HEK293 (cell line): ENCODE results near the gene STARD3.

Experiments used
- CTCF ChIA-PET: fragments of 350-600 bp; formaldehyde crosslinking; extraction: SDS; loops from one replicate; lab custom pipeline; 2021; ENCODE audit warnings: antibody characterized with exemption; lab: Yijun Ruan, JAX
- POLR2A ChIA-PET: fragments of 300-600 bp; formaldehyde crosslinking; extraction: SDS; loops from one replicate; lab custom pipeline; 2020; ENCODE audit warnings: antibody characterized with exemption, inconsistent platforms; lab: Yijun Ruan, JAX
- H3K27ac ChIP-seq: fragments of 200-500 bp; sonication (Bioruptor generic); 2 replicates; pipeline ENCODE4 v1.5.1; 2014; ENCODE audit warnings: low read depth, low read length, control low read depth, inconsistent platforms; ENCODE audit errors: extremely low read depth
- H3K36me3 ChIP-seq, 2 experiments: fragments of 200-500 bp in 1 of 2; sonication (Bioruptor generic) in 1 of 2; 1 replicate in 1 of 2; 2 replicates in 1 of 2; pipeline ENCODE4 v1.5.1; 2014 to 2017; ENCODE audit warnings: inconsistent platforms in 2 of 2, low read length in 2 of 2; ENCODE audit not compliant: control insufficient read depth in 2 of 2, insufficient read depth in 1 of 2
- H3K4me1 ChIP-seq: fragments of 200-500 bp; sonication (Bioruptor generic); 2 replicates; pipeline ENCODE4 v1.5.1; 2014; ENCODE audit warnings: mild to moderate bottlenecking, low read length, inconsistent platforms; ENCODE audit not compliant: control insufficient read depth, insufficient read depth
- H3K4me3 ChIP-seq: 2 replicates; pipeline ENCODE4 v1.5.1; 2011; ENCODE audit warnings: low read depth, mild to moderate bottlenecking, control low read depth, low read length, moderate library complexity
- H3K9me3 ChIP-seq: fragments of 200-500 bp; sonication (Bioruptor generic); 2 replicates; pipeline ENCODE4 v1.5.1; 2014; ENCODE audit warnings: low read depth, low read length, inconsistent platforms; ENCODE audit not compliant: control insufficient read depth, insufficient read depth
- GLI4 ChIP-seq: fragments of 450-650 bp; formaldehyde crosslinking; IDR thresholded peaks from 2 replicates; pipeline ENCODE4 v1.5.1; 2016; ENCODE audit warnings: missing biosample characterization, missing genetic modification characterization
- IKZF3 ChIP-seq: fragments of 450-650 bp; IDR thresholded peaks from 2 replicates; pipeline ENCODE4 v1.5.0; 2018; ENCODE audit warnings: missing biosample characterization, mild to moderate bottlenecking, missing genetic modification characterization, moderate library complexity
- KLF1 ChIP-seq: fragments of 450-650 bp; formaldehyde crosslinking; IDR thresholded peaks from 2 replicates; pipeline ENCODE4 v1.5.1; 2016; ENCODE audit warnings: missing biosample characterization, missing genetic modification characterization
- KLF8 ChIP-seq: fragments of 450-650 bp; formaldehyde crosslinking; IDR thresholded peaks from 2 replicates; pipeline ENCODE4 v1.5.1; 2016; ENCODE audit warnings: missing biosample characterization, missing genetic modification characterization
- KLF9 ChIP-seq: fragments of 450-650 bp; formaldehyde crosslinking; IDR thresholded peaks from 2 replicates; pipeline ENCODE4 v1.5.1; 2016; ENCODE audit warnings: missing biosample characterization, missing genetic modification characterization, low read depth
- MYNN ChIP-seq: fragments of 450-650 bp; formaldehyde crosslinking; IDR thresholded peaks from 2 replicates; pipeline ENCODE4 v1.5.1; 2016; ENCODE audit warnings: missing biosample characterization, missing genetic modification characterization, borderline replicate concordance
- PATZ1 ChIP-seq: fragments of 450-650 bp; formaldehyde crosslinking; IDR thresholded peaks from 2 replicates; pipeline ENCODE4 v1.5.1; 2016; ENCODE audit warnings: missing biosample characterization, missing genetic modification characterization
- PRDM10 ChIP-seq: fragments of 450-650 bp; formaldehyde crosslinking; IDR thresholded peaks from 2 replicates; pipeline ENCODE4 v1.5.1; 2016; ENCODE audit warnings: missing biosample characterization, missing genetic modification characterization
- REST ChIP-seq: fragments of 450-650 bp; formaldehyde crosslinking; IDR thresholded peaks from 2 replicates; pipeline ENCODE4 v1.5.1; 2016; ENCODE audit warnings: missing biosample characterization, missing genetic modification characterization
- ZNF10 ChIP-seq: fragments of 450-650 bp; formaldehyde crosslinking; IDR thresholded peaks from 2 replicates; pipeline ENCODE4 v1.5.1; 2017; ENCODE audit warnings: missing biosample characterization, missing genetic modification characterization
- ZNF169 ChIP-seq: fragments of 450-650 bp; formaldehyde crosslinking; IDR thresholded peaks from 2 replicates; pipeline ENCODE4 v1.5.1; 2016; ENCODE audit warnings: missing biosample characterization, missing genetic modification characterization
- ZNF18 ChIP-seq: fragments of 450-650 bp; formaldehyde crosslinking; IDR thresholded peaks from 2 replicates; pipeline ENCODE4 v1.5.1; 2016; ENCODE audit warnings: missing biosample characterization, missing genetic modification characterization
- ZNF214 ChIP-seq: fragments of 450-650 bp; formaldehyde crosslinking; IDR thresholded peaks from 2 replicates; pipeline ENCODE4 v1.5.1; 2017; ENCODE audit warnings: missing biosample characterization, mild to moderate bottlenecking, missing genetic modification characterization, borderline replicate concordance
- ZNF335 ChIP-seq: fragments of 450-650 bp; formaldehyde crosslinking; conservative IDR thresholded peaks from 2 replicates; pipeline ENCODE4 v1.5.1; 2016; ENCODE audit warnings: missing biosample characterization, missing genetic modification characterization
- ZNF404 ChIP-seq: fragments of 450-650 bp; formaldehyde crosslinking; IDR thresholded peaks from 2 replicates; pipeline ENCODE4 v1.5.1; 2017; ENCODE audit warnings: missing biosample characterization, missing genetic modification characterization
- ZNF501 ChIP-seq: fragments of 450-650 bp; formaldehyde crosslinking; IDR thresholded peaks from 2 replicates; pipeline ENCODE4 v1.5.1; 2016; ENCODE audit warnings: missing biosample characterization, missing genetic modification characterization
- ZNF548 ChIP-seq: fragments of 450-650 bp; formaldehyde crosslinking; IDR thresholded peaks from 2 replicates; pipeline ENCODE4 v1.5.1; 2016; ENCODE audit warnings: missing biosample characterization, missing genetic modification characterization
- ZNF704 ChIP-seq: fragments of 450-650 bp; formaldehyde crosslinking; IDR thresholded peaks from 2 replicates; pipeline ENCODE4 v1.5.1; 2016; ENCODE audit warnings: missing biosample characterization, missing genetic modification characterization
- ZNF747 ChIP-seq: fragments of 450-650 bp; formaldehyde crosslinking; IDR thresholded peaks from 2 replicates; pipeline ENCODE4 v1.5.1; 2016; ENCODE audit warnings: missing biosample characterization, missing genetic modification characterization
- ZNF837 ChIP-seq: fragments of 450-650 bp; formaldehyde crosslinking; IDR thresholded peaks from 2 replicates; pipeline ENCODE4 v1.5.1; 2016; ENCODE audit warnings: missing biosample characterization, missing genetic modification characterization
- ZNF843 ChIP-seq: fragments of 450-650 bp; formaldehyde crosslinking; IDR thresholded peaks from 2 replicates; pipeline ENCODE4 v1.5.1; 2016; ENCODE audit warnings: missing biosample characterization, missing genetic modification characterization

Gene STARD3

GRCh38 chr17:39663340-39663687 lies 26.4 kb downstream of the STARD3 start:
- Histone ChIP-seq H3K36me3 (peaks cover 3 to 45% of the 10 kb centered on the region in 2 experiments; a peak in 1 of 3 replicates), H3K4me1 (peaks cover 9% of the 10 kb centered on the region), H3K4me3 (no peak overlapping the region), H3K27ac (no peak overlapping the region), H3K9me3 (no peaks in the 10 kb centered on the region)
- CTCF ChIA-PET: interaction anchor here (0.6 to 11.6 kb wide), 4 partner anchors 9 to 406 kb away, joined by 3 to 168 read pairs (median 8); partner anchors contain the start of gene PPP1R1B
- POLR2A ChIA-PET: interaction anchor here (0.6 to 2.1 kb wide), 4 partner anchors 9 to 463 kb away, joined by 3 to 5 read pairs (median 4); partner anchors contain the start of genes ERBB2, PGAP3 and RPL19
- TF ChIP-seq ZNF843 (tag by site-specific recombination) (no peak), ZNF404 (tag by site-specific recombination) (no peak), KLF9 (tag by site-specific recombination) (no peak), KLF8 (tag by site-specific recombination) (no peak), IKZF3 (tag by site-specific recombination) (no peak), ZNF214 (tag by site-specific recombination) (no peak), ZNF10 (tag by site-specific recombination) (no peak), GLI4 (tag by site-specific recombination) (no peak)

GRCh38 chr17:39663688-39664580 lies 27.0 kb downstream of the STARD3 start:
- POLR2A ChIA-PET: interaction anchor here (0.6 to 2.1 kb wide), 4 partner anchors 10 to 464 kb away, joined by 3 to 5 read pairs (median 4); partner anchors contain the start of genes ERBB2, PGAP3 and RPL19
- H3K4me3 ChIP-seq: no peak overlapping the region
- peak; percentile 98 for TF ChIP-seq ZNF335 (tag by site-specific recombination)
- TF ChIP-seq PATZ1 (tag by site-specific recombination): peak; percentile 79
- TF ChIP-seq ZNF501: no peak
- TF ChIP-seq MYNN (tag by site-specific recombination): no peak
- TF ChIP-seq ZNF169 (tag by site-specific recombination): no peak
- TF ChIP-seq ZNF837 (tag by site-specific recombination): no peak
- TF ChIP-seq PRDM10 (tag by site-specific recombination): peak; percentile 35
- no peak for TF ChIP-seq ZNF704 (tag by site-specific recombination)
- TF ChIP-seq ZNF548: no peak
- TF ChIP-seq ZNF18 (tag by site-specific recombination): no peak; the same call in 1 of the 2 replicates
- no peak for TF ChIP-seq ZNF747 (tag by site-specific recombination)
- no peak for TF ChIP-seq REST
- TF ChIP-seq KLF9 (tag by site-specific recombination): peak; percentile 44; the same call in 1 of the 2 replicates
- peak; percentile 67 for TF ChIP-seq KLF1 (tag by site-specific recombination)

More at GRCh38 chr17:39663688-39664580, 27.0 kb downstream of the STARD3 start:
- CTCF ChIA-PET: interaction anchor here (0.6 to 11.6 kb wide), 5 partner anchors 10 to 405 kb away, joined by 3 to 168 read pairs (median 12); partner anchors contain the start of gene PPP1R1B
- Histone ChIP-seq H3K36me3 (peaks cover 3 to 39% of the 10 kb centered on the region in 2 experiments; a peak in 1 of 3 replicates), H3K4me1 (peaks cover 9% of the 10 kb centered on the region), H3K27ac (0 out of 2 replicates have a peak overlapping the region, but pooled peaks have one; percentile 37), H3K9me3 (no peaks in the 10 kb centered on the region)
